IgD-negative memory B cell (primary cell): ENCODE data around the gene MAML1. TPM values are rescaled to one million over a fixed set of nuclear protein-coding genes. Genes with fewer than 3 reads are reported as not detected.

Experiments
- H3K27ac Mint-ChIP-seq, 3 donors: one replicate each; pipeline ENCODE4 v1.8.0; 2020 to 2022; ENCODE audit warnings: mild to moderate bottlenecking in 3 of 3, mixed read lengths in 3 of 3, moderate library complexity in 1 of 3
- H3K27me3 Mint-ChIP-seq: one replicate; pipeline ENCODE4 v1.8.0; 2021; ENCODE audit warnings: mixed read lengths
- H3K36me3 Mint-ChIP-seq: one replicate; pipeline ENCODE4 v1.8.0; 2020; ENCODE audit warnings: mild to moderate bottlenecking, mixed read lengths
- H3K4me1 Mint-ChIP-seq, 3 donors: one replicate each; pipeline ENCODE4 v1.8.0; 2020 to 2022; ENCODE audit warnings: mixed read lengths in 3 of 3, mild to moderate bottlenecking in 1 of 3
- H3K4me3 Mint-ChIP-seq, 4 donors: one replicate each; pipeline ENCODE4 v1.8.0; 2020 to 2022; ENCODE audit warnings: mild to moderate bottlenecking in 4 of 4, mixed read lengths in 4 of 4, moderate library complexity in 3 of 4
- H3K9me3 Mint-ChIP-seq, 3 donors: one replicate each; pipeline ENCODE4 v1.8.0; 2020 to 2021; ENCODE audit warnings: mixed read lengths in 3 of 3, mild to moderate bottlenecking in 1 of 3
- polyA plus RNA-seq: library from polyadenylated mRNA; unstranded; fragments of 300-500 nt; fragmentation: Illumina TruSeq; gene quantifications from one replicate; pipeline ENCODE4 v1.2.3, GENCODE V29; 2021

The MAML1 gene
- polyA plus RNA-seq, 1 donor from 2014 or later, result 4.7 TPM

GRCh38 chr5:179805529-179806249 lies 73.1 kb downstream of the MAML1 start:
- no peaks in the 10 kb centered on the region for H3K27me3 Mint-ChIP-seq
- peak overlapping the region; percentile 74 to 92 (median 84) for H3K4me3 Mint-ChIP-seq
- peaks cover 14 to 22% (median 21%) of the 10 kb centered on the region in 3 donors for H3K4me1 Mint-ChIP-seq
- peak overlapping the region in 2 of 3 donors; percentile 67 to 81 for H3K27ac Mint-ChIP-seq
- peaks cover 2% of the 10 kb centered on the region for H3K36me3 Mint-ChIP-seq
- no peaks in the 10 kb centered on the region for H3K9me3 Mint-ChIP-seq

DNA sequence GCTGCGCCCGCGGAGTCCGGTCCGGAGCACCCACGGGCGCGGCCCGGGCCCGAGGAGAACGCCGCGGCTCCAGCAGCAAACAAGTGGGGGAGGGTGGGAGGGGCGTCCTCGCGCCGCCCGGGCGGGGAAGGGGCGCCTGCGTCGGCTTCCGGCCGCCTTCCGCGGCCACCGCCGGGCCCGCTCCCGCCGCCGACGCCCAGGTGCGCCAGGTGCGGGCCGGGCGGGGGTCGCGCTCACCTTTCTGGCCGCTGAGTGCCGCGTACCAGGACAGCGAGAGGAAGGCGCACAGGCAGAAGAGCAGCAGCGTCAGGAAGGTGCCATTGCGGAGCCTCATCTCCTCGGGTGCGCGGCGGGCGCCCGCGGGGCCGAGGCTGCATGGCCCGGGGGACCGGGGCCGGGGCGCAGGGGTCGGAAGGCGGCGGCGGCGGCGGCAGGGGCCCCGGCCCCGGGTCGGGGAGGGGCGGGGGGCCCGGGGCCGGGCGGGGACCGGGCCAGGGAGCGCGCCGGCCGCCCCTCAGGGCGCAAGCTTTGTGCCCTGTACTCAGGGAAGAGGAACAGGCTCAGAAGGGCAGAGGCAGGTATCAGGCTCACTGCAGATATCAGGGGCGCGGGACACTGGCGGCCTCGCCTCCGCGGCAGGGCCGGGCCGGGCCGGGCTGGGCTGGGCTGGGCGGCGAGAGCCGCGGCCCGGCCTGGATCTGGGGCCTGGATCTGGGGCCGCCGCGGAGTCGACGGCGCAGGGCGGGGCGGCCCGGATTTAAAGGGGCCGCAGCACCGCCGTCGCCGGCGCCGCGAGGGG lies 73.8 kb downstream of the MAML1 start, which contains the start of gene MGAT4B:
Gene MGAT4B (minus strand): TSS at position 617 of the 799 bp plus-strand sequence. CDS start 283 bp downstream, at position 334.
- Mint-ChIP-seq H3K9me3 (no peaks in the 10 kb centered on the region), H3K4me3 (peak within 1 kb of the TSS; percentile 80 to 90 (median 87)), H3K27ac (peak within 1 kb of the TSS in 1 of 3 donors; percentile 71), H3K27me3 (no peaks in the 10 kb centered on the region), H3K36me3 (peaks cover 2% of the 10 kb centered on the region), H3K4me1 (peaks cover 14 to 23% (median 21%) of the 10 kb centered on the region in 3 donors)

DNA sequence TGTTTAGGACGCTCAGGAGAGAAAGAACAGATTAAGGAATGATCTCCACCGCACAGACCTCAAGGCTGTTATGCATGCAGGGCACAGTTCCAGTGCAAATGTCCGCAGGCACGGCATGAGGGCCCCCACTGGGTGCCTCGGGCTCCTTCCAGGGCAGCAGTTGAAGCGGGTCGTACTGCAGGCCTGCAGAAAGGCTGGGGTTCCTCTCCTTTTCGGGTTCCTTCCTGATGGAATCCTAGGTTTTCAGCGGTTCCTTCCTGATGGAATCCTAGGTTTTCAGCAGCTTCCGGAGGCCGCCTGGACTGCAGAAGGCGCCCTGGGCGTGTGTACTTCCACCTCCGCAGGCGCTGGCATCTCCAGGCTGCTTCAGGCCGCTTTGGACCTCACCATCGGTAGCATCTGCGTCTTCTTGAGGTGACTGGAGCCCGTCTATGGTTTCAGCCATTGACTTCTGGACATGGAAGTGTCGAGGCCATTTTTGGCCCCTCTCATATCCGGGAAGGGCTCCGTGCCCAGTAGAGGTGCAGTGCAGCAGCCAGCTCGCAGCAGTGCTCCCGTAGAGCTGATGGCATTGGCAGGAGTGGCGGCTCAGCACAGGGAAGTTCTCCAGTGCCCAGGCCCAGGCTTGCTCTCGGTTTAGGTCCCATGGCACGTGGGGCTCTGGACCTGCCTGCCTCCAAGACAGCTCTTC lies 79.7 kb downstream of the MAML1 start:
- peak overlapping the region in 1 of 4 donors; percentile 35 for H3K4me3 Mint-ChIP-seq
- H3K27ac Mint-ChIP-seq, result peak overlapping the region in 1 of 3 donors; percentile 60
- H3K36me3 Mint-ChIP-seq, result no peaks in the 10 kb centered on the region
- no peaks in the 10 kb centered on the region for H3K9me3 Mint-ChIP-seq
- H3K27me3 Mint-ChIP-seq, result no peaks in the 10 kb centered on the region
- H3K4me1 Mint-ChIP-seq, result peaks cover 0 to 5% (median 3%) of the 10 kb centered on the region in 3 donors

DNA sequence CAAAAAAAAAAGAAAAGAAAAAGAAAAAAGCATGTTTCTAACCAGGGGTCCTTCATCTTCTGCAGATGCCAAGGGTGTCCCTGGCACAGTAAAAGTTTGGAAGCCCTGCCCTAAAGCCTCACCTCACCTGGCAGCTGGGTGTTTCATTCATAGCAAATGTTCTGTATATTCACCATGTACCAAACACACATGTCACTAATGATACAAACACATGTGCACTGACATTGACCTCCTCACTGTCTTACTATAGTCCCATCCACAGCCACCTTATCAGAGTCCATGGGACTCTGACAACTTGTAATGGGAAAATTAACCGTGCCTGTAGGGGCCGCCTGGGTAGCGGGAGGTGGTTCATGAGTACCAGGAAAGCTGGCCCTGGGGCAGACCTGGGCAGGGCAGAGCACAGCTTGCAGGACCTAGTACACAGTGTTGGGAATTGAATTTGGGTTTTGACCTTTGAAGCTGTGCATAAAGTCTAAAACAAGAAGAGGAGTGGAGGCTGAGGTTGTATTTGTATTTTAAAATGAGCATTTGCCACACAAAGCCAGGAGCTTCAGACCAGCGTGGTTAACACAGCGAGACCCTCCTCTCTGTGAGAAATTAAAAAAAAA lies 80.5 kb downstream of the MAML1 start:
- peak overlapping the region in 1 of 4 donors; percentile 35 for H3K4me3 Mint-ChIP-seq
- no peaks in the 10 kb centered on the region for H3K9me3 Mint-ChIP-seq
- peak overlapping the region in 1 of 3 donors; percentile 60 for H3K27ac Mint-ChIP-seq
- peaks cover 4 to 6% (median 5%) of the 10 kb centered on the region in 3 donors for H3K4me1 Mint-ChIP-seq
- no peaks in the 10 kb centered on the region for H3K36me3 Mint-ChIP-seq
- H3K27me3 Mint-ChIP-seq, result no peaks in the 10 kb centered on the region

GRCh38 chr5:179814090-179814489 lies 81.5 kb downstream of the MAML1 start:
- peak overlapping the region in 2 of 4 donors; percentile 65 to 82 for H3K4me3 Mint-ChIP-seq
- H3K27me3 Mint-ChIP-seq, result no peaks in the 10 kb centered on the region
- peaks cover 6 to 10% (median 9%) of the 10 kb centered on the region in 3 donors for H3K4me1 Mint-ChIP-seq
- peak overlapping the region in 1 of 3 donors; percentile 84 for H3K27ac Mint-ChIP-seq
- no peaks in the 10 kb centered on the region for H3K36me3 Mint-ChIP-seq
- no peaks in the 10 kb centered on the region for H3K9me3 Mint-ChIP-seq

DNA sequence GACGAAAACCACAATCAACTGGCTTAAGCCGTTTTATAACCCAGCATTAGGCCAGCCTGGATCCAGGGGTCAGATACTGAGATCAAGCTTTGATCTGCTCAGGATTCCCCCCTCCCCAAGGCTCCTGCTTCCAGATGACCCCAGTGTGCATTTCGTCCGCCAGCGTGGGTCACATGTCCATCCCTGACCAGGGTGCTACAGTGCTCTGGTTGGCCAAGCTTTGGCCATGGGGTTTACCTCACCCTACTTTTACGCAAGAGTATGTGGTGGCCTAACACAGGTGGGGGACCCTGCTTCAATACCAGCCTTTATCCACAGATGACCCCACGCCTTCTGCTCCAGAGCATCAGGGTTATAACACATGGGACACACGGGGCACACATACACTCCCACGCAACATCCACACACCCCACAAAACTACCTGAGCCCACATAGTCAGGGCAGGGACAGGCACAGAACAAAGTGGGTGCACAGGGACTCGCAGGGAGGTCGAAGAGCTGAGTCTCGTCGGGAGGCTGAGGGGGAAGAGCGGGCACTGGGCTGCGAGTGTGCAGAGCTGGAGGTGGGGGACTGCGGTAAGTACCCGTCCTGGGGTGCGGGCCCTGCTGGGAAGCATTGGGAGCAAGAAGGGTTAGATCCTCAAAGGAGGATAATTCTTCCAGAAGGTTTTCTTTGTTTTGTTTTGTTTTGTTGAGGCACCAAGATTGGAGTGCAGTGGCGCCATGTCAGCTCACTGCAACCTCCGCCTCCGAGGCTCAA lies 83.0 kb downstream of the MAML1 start:
- H3K4me1 Mint-ChIP-seq, result peaks cover 6 to 16% (median 14%) of the 10 kb centered on the region in 3 donors
- no peaks in the 10 kb centered on the region for H3K36me3 Mint-ChIP-seq
- no peaks in the 10 kb centered on the region for H3K27me3 Mint-ChIP-seq
- H3K4me3 Mint-ChIP-seq, result peak overlapping the region in 3 of 4 donors; percentile 27 to 82 (median 71)
- no peaks in the 10 kb centered on the region for H3K9me3 Mint-ChIP-seq
- peak overlapping the region in 1 of 3 donors; percentile 67 for H3K27ac Mint-ChIP-seq

- peaks cover 6 to 16% (median 14%) of the 10 kb centered on the region in 3 donors for H3K4me1 Mint-ChIP-seq
- peak overlapping the region in 1 of 3 donors; percentile 76 for H3K27ac Mint-ChIP-seq
- H3K27me3 Mint-ChIP-seq, result no peaks in the 10 kb centered on the region
- no peaks in the 10 kb centered on the region for H3K9me3 Mint-ChIP-seq
- H3K36me3 Mint-ChIP-seq, result no peaks in the 10 kb centered on the region
- H3K4me3 Mint-ChIP-seq, result peak overlapping the region in 3 of 4 donors; percentile 57 to 71 (median 68)
Measured at GRCh38 chr5:179816401-179816795, 83.8 kb downstream of the MAML1 start.

DNA sequence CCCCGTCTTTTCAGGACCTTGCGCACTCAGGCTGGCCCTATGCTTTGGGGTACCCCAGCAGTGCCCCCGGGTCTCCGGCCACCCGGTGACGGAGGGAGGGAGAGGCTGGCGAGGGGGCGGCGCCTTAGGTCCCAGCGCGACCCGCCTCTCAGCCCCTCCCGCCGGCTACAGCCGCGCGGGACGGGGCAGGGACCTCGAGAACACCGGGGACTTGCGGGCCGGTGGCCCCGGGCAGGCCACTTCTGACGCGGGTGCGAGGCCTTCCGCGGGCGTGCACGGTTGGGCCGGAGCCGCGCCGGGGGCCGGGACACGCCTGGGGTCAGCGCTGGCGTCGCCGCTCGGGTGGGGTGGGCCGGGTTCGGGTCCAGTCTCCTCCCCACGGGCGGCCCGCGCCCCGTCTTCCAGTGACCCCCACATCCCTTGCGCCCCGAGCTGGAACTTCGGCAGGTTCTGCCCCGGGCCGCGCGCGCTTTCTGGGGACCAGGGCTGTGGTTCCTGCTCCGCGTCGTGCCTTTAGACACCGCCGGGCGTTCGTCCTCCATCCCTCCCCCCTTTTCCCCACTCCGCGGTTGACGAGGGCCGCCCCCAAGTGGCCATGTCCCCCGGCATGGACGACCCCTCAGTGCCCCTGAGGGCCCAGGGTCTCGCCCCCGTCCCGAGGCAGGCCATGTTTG lies 84.3 kb downstream of the MAML1 start:
- H3K9me3 Mint-ChIP-seq, result no peaks in the 10 kb centered on the region
- H3K27ac Mint-ChIP-seq, result peak overlapping the region in 2 of 3 donors; percentile 100
- H3K36me3 Mint-ChIP-seq, result no peaks in the 10 kb centered on the region
- peaks cover 7 to 18% (median 17%) of the 10 kb centered on the region in 3 donors for H3K4me1 Mint-ChIP-seq
- H3K27me3 Mint-ChIP-seq, result no peaks in the 10 kb centered on the region
- H3K4me3 Mint-ChIP-seq, result peak overlapping the region; percentile 30 to 94 (median 72)

GRCh38 chr5:179817470-179817840 lies 84.8 kb downstream of the MAML1 start:
- H3K4me1 Mint-ChIP-seq, result peaks cover 12 to 22% (median 19%) of the 10 kb centered on the region in 3 donors
- peak overlapping the region; percentile 97 to 100 (median 100) for H3K27ac Mint-ChIP-seq
- H3K36me3 Mint-ChIP-seq, result no peaks in the 10 kb centered on the region
- peak overlapping the region; percentile 30 to 94 (median 68) for H3K4me3 Mint-ChIP-seq
- H3K27me3 Mint-ChIP-seq, result no peaks in the 10 kb centered on the region
- H3K9me3 Mint-ChIP-seq, result no peaks in the 10 kb centered on the region

DNA sequence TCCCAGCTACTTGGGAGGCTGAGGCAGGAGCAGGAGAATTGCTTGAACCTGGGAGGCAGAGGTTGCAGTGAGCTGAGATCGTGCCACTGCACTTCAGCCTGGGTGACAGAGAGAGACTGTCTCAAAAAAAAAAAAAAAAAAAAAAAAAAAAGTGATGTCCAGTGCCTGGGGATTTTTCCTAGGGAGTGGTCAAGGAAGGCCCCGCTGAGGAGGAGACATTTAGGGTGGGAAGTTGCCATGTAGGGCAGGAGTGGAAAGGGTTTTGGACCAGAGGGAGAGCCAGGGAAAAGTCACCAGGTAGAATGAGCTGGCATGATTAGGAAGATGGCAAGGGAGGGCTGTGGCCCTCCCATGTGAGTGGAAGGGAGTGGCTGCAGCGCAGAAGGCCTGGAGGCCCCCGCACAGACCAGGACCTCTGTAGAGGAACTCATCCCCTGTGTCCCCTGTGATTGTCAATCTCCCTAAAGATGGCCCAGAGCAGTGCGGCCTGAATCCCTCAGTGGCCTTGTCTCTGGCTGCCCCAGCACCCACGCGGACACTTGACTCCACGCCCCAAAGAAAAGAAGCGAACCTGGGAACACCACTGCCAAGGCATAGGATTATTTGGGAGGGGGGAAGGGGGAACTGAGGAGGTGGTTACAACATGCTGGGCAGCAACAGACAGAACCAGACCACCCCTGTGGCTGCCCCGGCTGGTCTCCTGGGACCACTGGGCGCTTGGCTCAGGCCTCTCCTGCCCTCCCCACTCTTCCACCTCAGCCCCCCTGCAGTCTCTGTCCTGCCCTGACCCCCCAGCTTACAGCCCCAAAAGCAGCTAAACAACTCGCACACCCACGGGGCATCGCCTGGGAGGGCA lies 85.5 kb downstream of the MAML1 start:
- peak overlapping the region; percentile 80 to 95 (median 94) for H3K4me3 Mint-ChIP-seq
- peaks cover 13 to 27% (median 19%) of the 10 kb centered on the region in 3 donors for H3K4me1 Mint-ChIP-seq
- no peaks in the 10 kb centered on the region for H3K27me3 Mint-ChIP-seq
- H3K36me3 Mint-ChIP-seq, result no peaks in the 10 kb centered on the region
- H3K27ac Mint-ChIP-seq, result peak overlapping the region; percentile 97 to 100 (median 100)
- no peaks in the 10 kb centered on the region for H3K9me3 Mint-ChIP-seq

GRCh38 chr5:179818746-179819295 lies 86.2 kb downstream of the MAML1 start:
- Mint-ChIP-seq H3K27ac (peak overlapping the region; percentile 97 to 100 (median 100)), H3K4me1 (peaks cover 13 to 29% (median 19%) of the 10 kb centered on the region in 3 donors), H3K27me3 (no peaks in the 10 kb centered on the region), H3K4me3 (peak overlapping the region; percentile 80 to 95 (median 94)), H3K9me3 (no peaks in the 10 kb centered on the region), H3K36me3 (no peaks in the 10 kb centered on the region)
